ENCODE data around the gene SLC34A1.
A peak's percentile ranks its signal among the peaks of the same experiment; 100 is the strongest.

DNA sequence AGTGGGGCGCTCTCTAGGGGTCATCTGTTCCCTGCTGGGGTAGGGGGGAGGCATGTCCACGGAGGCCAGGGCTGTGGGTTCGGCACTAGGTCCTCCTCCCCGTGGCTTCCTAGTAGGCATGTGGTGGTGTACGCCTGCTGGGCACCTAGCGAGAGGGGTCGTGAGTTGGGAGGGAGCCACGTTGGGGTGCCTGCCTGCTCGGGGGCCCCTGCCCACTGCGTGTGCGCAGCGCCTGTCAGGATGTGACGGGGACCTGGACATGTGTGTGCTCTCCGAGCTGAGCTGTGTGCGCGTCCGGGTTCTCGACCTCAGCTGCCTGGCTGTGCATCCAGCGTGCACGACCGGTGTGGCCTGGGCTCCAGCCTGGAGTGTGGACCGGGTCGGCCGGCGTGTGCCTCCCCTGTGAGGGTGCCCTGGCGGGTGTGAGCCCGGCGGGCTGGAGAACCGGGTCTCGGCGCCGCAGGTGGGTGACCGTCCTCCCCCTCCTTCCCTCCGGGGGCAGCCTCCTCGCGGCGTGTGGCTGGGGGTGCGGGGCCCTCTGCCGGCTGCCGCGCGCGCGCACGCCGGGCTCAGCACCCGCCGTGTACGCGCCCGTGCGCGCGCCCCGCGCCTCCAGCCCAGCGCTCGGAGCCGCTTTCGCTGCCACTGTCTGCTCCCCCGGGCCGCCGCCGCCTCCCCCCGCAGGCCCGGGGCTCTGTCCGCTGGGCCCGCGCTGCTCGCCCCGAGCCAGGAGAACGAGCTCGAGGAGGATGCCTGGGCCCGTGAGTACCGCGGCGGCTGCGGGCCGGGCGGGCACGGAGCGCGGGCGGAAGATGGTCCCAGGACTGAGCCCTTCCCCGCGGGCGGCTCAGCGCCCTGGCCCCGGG lies 62.2 kb downstream of the SLC34A1 start, which contains the start of gene PRR7:
- TF ChIP-seq FOXA2 (IDR thresholded peaks at IDR 0.05) (no peak), JUND (IDR thresholded peaks at IDR 0.05) (no peak)
- TF ChIP-seq, protein P1, sequence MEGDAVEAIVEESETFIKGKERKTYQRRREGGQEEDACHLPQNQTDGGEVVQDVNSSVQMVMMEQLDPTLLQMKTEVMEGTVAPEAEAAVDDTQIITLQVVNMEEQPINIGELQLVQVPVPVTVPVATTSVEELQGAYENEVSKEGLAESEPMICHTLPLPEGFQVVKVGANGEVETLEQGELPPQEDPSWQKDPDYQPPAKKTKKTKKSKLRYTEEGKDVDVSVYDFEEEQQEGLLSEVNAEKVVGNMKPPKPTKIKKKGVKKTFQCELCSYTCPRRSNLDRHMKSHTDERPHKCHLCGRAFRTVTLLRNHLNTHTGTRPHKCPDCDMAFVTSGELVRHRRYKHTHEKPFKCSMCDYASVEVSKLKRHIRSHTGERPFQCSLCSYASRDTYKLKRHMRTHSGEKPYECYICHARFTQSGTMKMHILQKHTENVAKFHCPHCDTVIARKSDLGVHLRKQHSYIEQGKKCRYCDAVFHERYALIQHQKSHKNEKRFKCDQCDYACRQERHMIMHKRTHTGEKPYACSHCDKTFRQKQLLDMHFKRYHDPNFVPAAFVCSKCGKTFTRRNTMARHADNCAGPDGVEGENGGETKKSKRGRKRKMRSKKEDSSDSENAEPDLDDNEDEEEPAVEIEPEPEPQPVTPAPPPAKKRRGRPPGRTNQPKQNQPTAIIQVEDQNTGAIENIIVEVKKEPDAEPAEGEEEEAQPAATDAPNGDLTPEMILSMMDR (IDR thresholded peaks at IDR 0.05; ENCODE audit: low read depth, low read length, missing input control): peak; percentile 2
- TF ChIP-seq, protein P2, sequence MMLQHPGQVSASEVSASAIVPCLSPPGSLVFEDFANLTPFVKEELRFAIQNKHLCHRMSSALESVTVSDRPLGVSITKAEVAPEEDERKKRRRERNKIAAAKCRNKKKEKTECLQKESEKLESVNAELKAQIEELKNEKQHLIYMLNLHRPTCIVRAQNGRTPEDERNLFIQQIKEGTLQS (IDR thresholded peaks at IDR 0.05): no peak
